COLO829 (cell line): ENCODE data around the gene HDAC1.

ENCODE experiments used
- DNase-seq: peaks from one replicate; pipeline ENCODE4 v3.0.0; 2012; ENCODE audit warnings: low spot score

HDAC1 gene

DNA sequence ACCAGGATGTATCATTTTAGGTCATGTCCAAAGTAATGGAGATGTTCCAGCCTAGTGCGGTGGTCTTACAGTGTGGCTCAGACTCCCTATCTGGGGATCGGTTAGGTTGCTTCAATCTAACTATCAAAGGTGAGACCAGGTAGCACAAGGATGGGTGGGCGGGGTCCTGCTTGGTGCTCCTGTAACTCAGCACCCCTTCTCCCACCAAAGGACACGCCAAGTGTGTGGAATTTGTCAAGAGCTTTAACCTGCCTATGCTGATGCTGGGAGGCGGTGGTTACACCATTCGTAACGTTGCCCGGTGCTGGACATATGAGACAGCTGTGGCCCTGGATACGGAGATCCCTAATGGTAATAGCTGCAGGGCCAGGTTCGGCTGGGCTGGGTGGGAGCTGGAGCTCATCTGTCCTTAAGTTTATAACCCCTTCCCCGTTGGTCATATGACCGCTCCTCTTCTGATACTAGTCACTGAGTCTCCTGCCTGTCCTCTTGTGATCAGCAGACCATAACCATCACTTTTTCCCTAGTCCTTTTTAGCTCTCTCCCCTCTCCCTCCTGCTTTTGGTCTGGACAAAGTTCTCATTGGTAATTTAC lies 38.8 kb downstream of the HDAC1 start:
- DNase-seq = no peak

DNA sequence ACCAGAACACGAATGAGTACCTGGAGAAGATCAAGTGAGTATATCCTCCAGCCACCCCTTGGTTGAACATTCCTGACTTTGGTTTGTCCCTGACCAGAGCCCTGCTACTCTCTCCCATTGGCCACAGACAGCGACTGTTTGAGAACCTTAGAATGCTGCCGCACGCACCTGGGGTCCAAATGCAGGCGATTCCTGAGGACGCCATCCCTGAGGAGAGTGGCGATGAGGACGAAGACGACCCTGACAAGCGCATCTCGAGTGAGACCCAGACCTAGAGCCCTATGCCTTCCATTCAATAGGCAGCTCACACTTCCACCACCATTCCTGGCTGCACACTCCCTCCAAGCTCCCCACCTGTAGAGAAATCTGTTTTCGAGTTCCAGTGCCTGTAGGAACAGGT lies 39.7 kb downstream of the HDAC1 start:
- DNase-seq = no peak

DNA sequence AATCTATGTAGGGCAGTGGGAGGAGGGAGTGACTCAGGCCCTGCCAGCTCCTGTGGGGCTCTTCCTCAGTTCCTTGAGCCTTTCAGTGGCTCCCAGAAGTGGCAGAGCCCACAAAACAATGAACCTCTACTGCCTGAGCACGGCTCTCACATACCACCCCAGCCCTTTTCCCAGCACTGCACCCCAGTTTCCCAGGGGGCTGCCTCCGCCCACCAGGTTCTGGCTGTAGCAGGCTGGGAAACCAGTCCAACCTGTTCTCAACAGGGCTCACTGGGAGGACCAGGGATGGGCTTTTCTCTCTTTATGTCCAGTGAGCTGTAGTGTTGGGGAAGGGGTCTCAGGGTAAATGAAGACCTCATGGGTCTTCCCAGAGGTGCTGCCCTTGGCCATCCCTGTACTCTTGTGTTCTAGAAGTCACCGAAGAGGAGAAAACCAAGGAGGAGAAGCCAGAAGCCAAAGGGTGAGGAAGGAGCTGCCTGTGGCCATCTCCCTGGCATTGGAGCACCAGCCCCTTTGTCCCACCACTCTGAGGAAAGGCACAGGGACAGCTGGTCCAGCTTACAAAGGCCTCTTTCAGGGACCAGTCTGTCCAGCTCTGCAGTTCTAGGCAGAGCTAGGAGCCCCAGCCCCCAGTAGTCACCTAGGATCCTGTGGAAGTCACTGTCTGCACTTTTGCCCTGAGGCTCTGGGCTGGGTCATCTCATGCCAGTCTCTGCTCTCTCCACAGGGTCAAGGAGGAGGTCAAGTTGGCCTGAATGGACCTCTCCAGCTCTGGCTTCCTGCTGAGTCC lies 40.6 kb downstream of the HDAC1 start:
- DNase-seq = no peak

DNA sequence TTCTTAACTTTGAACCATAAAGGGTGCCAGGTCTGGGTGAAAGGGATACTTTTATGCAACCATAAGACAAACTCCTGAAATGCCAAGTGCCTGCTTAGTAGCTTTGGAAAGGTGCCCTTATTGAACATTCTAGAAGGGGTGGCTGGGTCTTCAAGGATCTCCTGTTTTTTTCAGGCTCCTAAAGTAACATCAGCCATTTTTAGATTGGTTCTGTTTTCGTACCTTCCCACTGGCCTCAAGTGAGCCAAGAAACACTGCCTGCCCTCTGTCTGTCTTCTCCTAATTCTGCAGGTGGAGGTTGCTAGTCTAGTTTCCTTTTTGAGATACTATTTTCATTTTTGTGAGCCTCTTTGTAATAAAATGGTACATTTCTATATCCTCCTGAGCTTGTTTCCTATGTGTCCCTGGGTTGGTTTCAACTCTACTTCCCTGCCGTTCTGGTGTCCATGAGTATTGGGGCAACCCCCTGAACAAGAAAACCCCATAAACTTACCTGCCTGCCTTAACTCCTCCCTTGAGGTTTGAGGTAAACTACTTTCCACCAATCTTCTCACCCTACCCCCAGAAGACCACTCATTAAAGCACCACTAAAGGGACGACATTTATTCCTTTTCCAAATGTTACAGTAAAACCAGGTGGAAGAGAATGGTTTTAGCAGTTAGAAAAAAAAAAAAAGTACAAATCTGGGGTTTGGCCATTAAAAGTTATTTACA lies 41.5 kb downstream of the HDAC1 start:
- DNase-seq = no peak

DNA sequence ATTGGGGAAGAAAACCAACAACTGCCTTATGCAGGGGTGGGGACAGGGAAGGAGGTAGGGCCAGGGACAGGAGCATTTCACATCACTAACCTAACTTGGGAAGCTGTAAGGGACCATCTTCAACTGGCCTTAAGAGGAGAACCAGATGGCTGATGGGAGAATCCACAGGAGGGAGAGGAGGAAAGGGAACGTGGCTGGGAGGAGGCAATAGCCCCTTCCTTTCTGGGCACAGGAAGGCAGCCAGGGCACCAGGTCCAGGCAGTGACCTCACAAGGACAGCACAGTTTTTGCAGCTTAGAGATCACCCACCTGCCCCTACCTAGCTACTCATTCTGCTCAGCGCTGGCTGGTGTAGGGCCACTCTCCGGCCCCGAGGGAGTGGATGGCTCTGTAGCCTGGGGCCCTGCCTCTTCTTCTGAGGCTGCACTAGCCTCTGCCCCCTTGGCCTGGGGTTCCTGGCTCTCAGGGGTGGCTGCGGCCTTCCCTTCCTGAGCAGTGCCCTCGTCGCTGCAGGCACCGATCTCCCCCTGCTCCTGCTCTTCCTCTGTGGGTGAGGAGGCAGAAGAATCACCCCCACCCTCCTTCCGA lies 42.5 kb downstream of the HDAC1 start:
- DNase-seq = no peak

DNA sequence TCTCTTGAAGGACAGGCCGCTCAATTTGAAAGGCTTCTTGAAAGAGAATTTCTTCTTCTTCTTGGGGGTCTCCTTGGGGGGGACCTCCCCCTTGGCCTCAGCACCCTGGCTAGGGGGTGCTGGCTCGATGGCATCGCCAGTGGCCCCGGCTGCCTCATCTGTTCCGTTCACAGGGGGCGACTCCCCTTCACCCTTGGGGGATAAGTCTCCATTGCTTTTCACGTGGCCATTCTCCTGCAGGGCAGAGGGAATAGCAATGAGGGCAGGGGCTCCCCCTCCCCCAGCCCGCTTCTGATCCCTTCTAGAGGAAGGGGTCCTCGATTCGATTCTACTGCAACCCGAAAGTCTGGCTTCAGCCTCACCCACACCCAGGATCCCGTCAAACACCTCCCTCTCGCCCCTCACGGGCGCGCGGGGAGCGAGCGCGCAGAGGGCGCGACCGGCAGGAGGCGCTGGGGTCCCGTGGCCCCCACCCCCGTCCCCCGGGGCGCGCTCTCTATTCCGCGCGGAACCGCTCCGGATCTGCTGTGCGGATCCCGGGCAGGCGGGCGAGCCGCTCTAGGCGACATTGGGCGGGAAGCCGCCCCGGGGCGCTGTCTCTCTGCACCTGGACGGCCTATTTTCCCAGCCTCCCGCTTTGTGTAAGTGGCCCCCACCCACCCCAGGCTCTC lies 43.1 kb downstream of the HDAC1 start:
- no peak for DNase-seq

DNA sequence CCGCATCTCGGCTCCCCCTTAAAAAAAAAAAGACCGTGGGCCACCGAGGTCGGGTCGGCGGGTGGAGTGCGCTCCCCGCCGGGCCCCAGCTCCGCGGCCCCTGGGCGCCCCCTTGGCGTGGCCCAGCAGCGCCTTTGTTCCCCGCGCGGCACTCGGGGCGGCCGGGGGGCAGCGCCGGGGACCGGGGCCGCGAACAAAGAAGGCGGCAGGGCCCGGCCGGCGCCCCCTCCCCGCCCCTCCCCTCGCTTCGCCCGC lies 43.6 kb downstream of the HDAC1 start:
- no peak for DNase-seq

DNA sequence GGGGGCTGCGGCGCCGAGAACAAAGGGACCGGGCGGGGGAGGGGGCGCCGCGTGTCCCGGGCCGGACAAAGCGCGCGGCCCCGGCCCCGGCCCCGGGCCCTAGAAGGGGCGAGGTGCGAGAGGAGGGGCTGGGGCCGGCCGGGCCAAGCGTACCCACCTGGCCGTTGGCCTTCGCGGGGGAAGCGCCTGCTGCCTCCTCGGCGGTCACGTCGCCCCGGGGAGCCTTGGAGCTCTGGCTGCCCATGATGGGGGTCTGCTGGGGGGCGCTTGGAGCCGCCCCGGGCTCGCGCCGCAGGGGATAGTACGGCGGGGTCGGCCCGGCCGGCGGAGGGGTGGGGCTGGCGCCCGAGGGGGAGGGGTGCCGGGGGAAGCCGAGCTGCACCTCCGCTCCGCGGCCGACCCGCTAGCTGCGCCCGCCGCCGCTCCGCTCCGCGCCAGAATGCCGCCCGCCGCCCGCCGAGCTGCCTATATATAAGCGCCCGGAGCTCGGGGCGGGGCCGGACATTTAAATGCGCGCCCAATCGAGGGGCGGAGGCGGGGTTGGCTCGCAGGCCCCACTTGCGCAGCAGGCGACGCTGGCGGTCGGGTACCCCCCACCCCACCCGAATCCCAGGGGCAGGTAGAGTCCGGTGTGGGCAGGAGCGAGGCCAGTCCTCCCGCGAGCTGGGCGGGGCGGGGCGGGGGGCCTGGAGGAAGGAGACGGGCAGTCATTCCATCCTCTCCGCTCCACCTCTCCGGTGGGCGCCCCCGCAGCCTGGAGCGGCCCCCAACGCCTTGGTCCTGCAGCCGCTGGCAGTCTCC lies 44.1 kb downstream of the HDAC1 start, which contains the start of gene MARCKSL1:
MARCKSL1 (minus strand) TSS at position 444 of the 801 bp plus-strand sequence; CDS start at position 244, 200 bp downstream.
- DNase-seq = no peak

DNA sequence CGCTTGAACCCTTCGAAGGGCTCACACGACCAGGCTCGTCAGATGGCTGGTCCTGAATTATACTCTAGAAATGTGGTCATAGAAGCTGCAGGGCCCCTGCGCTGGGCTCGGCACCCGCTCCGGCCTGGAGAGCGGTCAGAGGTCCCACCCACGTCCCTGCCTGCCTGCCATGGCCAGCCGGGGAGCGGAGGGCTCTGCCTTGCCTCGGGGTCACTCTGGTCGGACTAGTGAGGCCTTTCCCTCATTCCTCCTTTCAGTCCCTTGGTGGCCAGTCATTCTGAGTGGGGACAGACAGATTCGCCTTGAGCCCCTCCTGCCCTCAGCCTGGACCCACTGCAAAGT lies 44.7 kb downstream of the HDAC1 start:
- DNase-seq = no peak

DNA sequence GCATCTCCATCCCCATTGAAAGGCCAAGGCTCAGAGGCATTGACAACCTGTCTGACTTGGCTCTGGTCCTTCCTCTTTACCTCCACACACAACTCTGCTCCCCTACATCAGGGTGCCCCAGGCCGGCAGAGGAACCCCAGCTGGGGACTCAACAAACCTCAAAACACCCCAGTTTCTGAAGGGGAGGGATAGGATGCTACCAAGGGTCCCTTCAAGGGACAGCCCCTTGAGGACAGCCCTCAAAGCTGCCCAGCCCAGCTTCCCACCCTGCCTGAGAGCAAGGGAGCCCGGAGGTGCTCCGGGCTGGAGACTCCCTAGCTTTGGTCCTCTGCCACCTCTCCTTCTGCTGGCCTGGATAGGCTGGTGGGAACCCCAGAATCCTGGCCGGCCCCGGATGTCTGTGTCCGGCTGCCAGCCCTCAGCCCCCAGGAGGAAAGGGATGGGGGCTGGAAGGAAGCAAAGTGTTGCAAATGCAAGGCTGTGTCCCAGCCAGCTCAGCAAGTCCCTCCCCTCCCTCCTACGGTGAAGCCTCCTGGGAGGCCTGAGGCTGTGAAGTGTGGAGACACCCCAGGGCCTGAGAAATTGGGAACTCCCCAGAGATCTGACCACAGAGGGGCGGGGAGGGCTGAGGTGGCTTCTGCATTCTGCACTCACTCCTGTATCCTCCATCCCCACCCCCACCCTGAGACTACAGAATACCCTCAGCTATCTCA lies 45.2 kb downstream of the HDAC1 start:
- no peak for DNase-seq

DNA sequence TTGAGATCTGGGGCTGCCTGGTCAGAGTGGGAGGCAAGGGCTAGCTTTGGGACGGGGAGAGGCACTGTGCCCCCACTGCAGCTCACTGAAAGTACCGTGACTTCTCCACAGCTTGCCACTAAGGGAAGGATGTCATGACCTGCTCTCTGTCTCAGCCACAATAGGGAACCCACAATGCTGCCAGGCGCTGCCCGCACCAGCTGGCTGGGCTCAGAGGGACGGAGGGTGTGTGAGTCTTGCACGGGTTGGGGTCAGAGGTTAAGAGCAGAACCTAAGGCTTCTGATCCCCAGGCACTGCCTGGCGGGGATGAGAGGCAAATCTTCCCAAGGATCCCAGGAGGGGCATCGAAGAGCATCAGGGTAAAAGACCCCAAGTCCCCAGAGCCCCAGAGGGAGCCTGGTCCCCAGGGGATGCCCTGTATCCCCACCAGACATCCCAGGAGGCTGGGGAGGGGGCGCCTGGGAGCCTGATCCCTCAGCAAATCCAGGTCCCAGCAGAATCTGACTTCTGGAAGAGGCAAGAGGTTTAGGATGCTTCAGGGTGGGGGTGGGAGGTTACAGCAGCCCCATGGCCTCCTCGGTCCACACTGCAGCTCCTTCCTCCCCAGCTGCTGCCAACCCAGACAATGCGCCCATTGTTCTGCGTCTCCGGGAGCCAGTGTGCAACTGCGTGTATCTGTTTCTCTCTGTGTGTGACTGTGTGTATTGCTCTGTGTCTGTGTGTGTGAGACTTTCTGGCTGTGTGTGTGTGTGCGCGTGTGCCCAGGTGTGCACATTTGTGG lies 46.2 kb downstream of the HDAC1 start:
- DNase-seq = peak; percentile 79

DNA sequence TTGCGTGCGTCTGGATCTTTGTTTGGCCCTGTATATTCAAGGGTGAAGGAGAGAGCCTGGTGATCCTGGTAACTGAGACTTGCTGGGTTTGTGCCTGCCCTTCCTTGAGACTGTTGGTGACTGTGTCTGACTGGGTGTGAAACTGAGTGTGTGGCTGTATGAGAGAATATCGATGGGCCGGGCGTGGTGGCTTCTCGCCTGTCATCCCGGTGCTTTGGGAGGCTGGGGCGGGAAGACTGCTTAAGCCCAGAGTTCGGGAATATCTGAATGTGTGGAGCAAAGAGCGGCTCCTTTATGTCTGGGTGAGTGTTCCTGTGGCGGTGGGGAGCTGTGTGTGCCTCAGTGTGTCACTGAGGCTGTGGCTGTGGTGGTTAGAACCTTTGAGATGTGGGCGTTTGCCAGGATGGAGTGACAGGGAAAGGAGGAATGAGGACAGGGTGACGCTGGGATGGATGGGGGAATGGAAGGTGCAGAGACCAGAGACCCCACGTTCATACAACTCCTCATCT lies 46.8 kb downstream of the HDAC1 start:
- no peak for DNase-seq

DNA sequence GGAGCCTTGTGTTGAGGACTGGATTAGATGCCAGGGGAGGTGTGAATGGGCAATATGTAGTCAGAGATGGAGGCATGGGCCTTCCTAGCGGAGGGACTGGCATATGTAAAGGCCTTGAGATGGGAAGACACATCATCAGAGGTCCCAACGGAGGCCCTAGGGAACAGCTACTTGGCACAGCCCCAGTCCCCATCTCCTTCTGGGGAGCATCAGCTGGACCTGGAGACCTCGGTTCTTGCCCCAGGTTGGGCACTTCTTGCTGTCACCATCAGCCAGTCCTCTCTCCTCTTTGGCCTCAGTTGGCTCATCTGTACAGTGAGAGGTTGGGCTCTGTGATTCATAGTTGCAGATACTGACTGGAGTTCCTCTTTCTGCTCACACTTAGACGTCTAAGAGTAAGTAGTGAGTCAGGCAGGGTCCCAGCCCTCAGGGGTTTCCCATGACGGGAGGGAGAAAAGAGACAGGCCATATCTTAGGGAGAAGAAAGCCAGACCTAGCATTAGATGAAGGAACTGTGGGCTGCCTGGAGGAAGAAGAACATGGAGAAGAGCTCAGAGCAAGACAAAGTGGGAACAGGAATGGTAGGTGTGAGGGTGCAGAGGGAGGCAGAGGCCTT lies 47.6 kb downstream of the HDAC1 start:
- DNase-seq = no peak

DNA sequence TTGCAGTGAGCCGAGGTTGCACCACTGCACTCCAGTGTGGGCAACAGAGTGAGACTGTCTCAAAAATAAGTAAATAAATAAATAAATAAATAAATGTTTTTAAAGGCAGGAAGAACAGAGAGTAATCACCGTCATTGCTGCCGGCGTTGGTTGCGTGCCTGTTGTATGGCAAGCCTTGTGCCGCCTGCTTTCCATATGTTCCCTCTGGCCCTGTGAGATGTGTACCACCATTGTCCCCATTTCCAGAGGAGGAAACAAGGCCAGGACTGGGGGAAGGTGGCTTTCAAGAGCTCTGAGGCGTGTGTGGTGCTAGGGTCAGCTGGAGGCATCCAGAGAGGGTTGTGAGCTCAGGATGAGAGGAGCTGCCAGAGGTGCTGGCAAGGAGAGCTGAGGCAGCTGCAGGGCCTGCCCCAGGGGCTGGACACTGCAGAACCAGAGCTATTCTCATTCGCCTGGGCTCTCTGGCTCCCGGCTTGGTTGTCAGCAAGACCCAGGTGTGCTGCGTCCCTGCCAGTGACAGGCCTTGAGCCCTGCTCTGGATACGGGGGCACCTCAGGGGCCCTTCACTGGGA lies 49.4 kb downstream of the HDAC1 start:
- DNase-seq = no peak

DNA sequence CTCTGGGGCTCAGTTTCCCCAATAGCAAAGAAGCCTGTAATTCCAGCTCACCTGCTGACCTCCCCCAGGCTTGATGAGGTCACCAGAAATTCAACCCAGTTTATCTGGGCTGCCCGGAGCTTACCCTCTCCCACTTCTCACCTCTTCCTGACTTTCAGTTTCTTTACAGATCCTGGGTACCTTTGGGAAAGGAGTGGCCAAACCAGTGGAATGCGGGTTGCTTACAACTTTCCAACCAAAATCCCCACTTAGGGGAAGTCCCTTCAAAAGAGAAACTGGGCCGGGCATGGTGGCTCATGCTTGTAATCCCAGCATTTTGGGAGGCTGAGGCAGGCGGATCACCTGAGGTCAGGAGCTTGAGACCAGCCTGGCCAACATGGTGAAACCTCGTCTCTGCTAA lies 50.1 kb downstream of the HDAC1 start:
- DNase-seq = no peak

DNA sequence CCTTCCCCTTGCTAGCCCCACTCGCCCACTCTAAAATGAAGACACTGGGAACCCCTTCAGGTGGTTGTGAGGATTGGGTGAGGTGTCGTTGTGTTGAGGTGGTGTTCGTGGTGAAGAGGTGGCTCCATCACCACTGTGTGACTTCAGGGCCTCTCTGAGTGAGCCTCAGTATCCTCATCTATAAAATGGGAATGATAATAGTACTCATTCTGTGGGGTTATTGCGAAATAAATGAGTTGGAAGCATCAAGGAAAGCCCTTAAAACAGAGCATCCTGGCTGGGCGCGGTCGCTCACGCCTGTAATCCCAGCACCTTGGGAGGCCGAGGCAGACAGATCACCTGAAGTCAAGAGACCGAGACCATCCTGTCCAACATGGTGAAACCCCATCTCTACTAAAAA lies 50.8 kb downstream of the HDAC1 start:
- DNase-seq = no peak

DNA sequence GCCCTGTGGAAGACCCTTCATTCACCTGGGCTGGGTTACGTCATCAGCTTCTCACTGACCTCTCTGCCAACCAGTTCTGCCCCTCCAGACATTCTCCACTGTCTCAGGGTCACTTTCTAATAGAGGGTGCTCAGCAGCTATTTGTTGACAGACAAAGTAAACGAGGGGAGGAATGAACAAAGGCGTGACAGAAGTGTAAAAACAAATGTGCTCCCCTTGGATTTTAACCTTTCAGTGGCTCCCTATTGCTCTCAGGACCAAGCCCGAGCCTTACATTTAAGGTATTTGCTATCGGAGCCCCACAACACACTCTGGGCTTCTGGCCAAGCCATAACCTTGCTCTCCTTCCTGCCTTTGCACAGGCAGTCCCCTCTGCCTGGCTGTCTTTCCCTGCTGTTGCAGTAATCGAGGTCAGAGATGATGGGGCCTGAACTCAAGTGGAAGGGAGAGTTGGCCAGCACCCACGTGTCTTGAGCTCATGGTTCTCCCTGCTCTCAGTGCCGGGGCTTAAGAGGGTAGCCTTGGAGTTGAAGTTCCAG lies 53.5 kb downstream of the HDAC1 start:
- no peak for DNase-seq

DNA sequence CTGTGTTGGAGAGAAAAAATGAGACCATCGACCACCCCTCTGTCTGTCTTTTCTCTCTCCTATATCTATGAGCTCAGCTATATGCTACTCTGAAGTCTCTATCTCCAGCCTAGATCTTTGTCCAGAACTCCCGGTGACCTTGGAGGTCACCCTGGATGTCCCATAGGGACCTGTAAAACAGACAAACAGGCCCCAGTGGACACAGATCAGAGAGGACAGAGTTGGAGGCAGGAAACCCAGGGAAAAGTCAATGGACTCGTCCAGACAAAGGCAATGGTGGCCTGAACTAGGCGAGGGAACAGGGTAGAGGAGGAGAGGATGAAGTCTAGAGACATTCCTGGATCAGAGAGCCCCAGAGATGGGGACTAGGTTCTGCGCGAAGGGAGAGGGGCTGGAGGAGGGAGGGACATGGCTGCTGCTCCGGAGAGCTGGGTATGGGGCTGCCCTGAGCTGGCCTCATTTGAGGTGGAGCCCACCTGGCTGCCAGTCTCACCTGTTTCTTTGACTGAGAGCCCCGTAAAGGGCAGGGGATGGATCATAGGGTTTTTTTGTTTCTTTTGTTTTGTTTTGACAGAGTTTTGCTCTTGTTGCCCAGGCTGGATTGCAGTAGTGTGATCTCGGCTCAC lies 54.8 kb downstream of the HDAC1 start:
- no peak for DNase-seq
